ENCODE data around the gene IL6ST. TPM values are rescaled to one million over a fixed set of nuclear protein-coding genes. Genes with fewer than 3 reads are reported as not detected.

IL6ST gene
- polyA plus RNA-seq, 1 experiment: 167 TPM

DNA sequence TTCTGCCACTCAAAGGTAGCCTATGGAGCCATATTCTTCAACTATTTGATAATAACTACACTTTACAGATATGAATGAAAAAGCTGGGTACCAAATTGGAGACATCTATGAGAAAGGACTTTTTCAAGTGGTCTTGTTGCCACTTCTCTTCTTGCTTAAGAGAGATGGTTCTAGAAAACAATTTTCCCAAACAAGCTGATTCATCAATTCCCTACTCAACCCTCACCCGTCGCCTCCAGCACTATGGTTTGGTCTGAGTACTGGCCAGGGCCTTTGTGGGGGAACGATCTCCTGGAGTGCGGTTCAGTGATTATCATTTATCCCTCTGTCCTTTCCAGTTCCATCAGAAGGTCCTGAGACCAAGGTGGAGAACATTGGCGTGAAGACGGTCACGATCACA, 86.8 kb downstream of the IL6ST start:
- H3K27me3 ChIP-seq (ENCODE audit: control insufficient read depth, insufficient read depth, low read length): peaks cover 5% of the 10 kb centered on the region; the same call in 1 of the 2 replicates
- no peak for TF ChIP-seq CTCF (IDR thresholded peaks at IDR 0.05; ENCODE audit: insufficient read depth, low read depth, low read length)
- POLR2A ChIA-PET: no interaction called here
- no peak for DNase-seq (ENCODE audit: low read depth)
- CTCF ChIA-PET: interaction anchor here (1.3 kb wide), 1 partner anchor 11 kb away, joined by 4 read pairs; no protein-coding TSS in a partner anchor
- H3K4me3 ChIP-seq (ENCODE audit: low read depth, low read length): no peak overlapping the region
- H3K36me3 ChIP-seq (ENCODE audit: control insufficient read depth, insufficient read depth, low read length): no peaks in the 10 kb centered on the region

- Histone ChIP-seq H3K27me3 (ENCODE audit: control insufficient read depth, insufficient read depth, low read length) (peaks cover 3% of the 10 kb centered on the region; the same call in 1 of the 2 replicates), H3K4me3 (ENCODE audit: low read depth, low read length) (no peak overlapping the region), H3K36me3 (ENCODE audit: control insufficient read depth, insufficient read depth, low read length) (no peaks in the 10 kb centered on the region)
- CTCF ChIA-PET: no interaction called here
- DNase-seq (ENCODE audit: low read depth): no peak
- POLR2A ChIA-PET: no interaction called here
- TF ChIP-seq CTCF (IDR thresholded peaks at IDR 0.05; ENCODE audit: insufficient read depth, low read depth, low read length): no peak
Observed at GRCh38 chr5:55905251-55905650, 89.5 kb downstream of the IL6ST start.

DNA sequence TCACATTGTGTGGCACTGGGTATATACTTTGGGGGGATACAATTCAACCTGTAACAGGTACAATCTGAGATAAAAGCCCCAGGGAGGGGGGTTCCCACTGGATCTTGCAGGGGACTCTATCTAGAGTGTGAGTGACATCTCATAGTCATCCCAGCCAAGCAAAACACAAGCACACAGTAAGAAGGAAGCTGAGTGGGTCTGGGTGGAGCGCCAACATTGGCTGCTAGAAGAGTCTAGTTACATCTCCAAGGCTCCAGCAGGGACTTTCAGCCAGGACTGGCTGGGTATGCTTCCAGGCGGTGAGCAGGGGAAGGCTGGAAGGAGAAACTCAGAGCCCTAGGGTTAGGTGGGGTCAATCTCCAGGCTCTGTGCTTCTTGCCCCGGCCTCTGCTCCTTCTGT, 90.6 kb downstream of the IL6ST start:
- DNase-seq (ENCODE audit: low read depth): no peak
- Histone ChIP-seq H3K36me3 (ENCODE audit: control insufficient read depth, insufficient read depth, low read length) (no peaks in the 10 kb centered on the region), H3K4me3 (ENCODE audit: low read depth, low read length) (no peak overlapping the region), H3K27me3 (ENCODE audit: control insufficient read depth, insufficient read depth, low read length) (peaks cover 3% of the 10 kb centered on the region; the same call in 1 of the 2 replicates)
- ChIA-PET POLR2A (no interaction called here), CTCF (interaction anchor here (1.2 to 1.3 kb wide), 2 partner anchors 19 to 32 kb away, joined by 3 read pairs; no protein-coding TSS in a partner anchor)
- no peak for TF ChIP-seq CTCF (IDR thresholded peaks at IDR 0.05; ENCODE audit: insufficient read depth, low read depth, low read length)

DNA sequence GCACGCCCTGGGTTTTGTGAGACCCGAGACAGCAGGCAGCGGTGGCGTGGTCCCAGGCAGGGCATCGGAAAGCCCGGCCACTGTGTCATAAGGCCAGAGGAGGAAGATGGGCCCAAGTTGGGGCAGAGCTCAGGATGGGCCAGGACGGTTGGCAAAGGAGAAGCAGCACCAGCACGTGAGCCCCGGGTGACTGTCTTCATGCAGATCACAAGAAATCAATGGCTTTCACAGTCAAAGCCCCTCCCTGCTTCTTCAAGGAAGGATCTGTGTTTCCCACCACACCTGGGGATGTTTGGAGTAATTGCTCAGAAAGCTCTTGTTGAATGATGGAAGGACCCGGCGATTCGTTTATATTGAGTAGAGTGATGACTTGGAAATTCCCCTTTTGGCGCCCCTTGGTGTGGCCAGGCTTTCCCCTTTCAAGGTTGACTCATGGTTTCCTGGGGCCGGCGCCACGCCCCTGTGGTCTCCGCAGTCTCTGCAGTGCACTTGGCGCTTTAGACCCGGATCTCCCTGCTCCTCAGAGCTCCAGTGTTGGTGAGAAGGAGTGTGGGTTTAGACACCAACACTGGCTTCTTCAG, 91.6 kb downstream of the IL6ST start:
- no peak overlapping the region for H3K4me3 ChIP-seq (ENCODE audit: low read depth, low read length)
- CTCF ChIA-PET: interaction anchor here (1.2 to 1.3 kb wide), 2 partner anchors 20 to 33 kb away, joined by 3 read pairs; no protein-coding TSS in a partner anchor
- H3K36me3 ChIP-seq (ENCODE audit: control insufficient read depth, insufficient read depth, low read length): no peaks in the 10 kb centered on the region
- no peak for DNase-seq (ENCODE audit: low read depth)
- peaks cover 3% of the 10 kb centered on the region; the same call in 1 of the 2 replicates for H3K27me3 ChIP-seq (ENCODE audit: control insufficient read depth, insufficient read depth, low read length)
- no peak for TF ChIP-seq CTCF (IDR thresholded peaks at IDR 0.05; ENCODE audit: insufficient read depth, low read depth, low read length)
- POLR2A ChIA-PET: no interaction called here

DNA sequence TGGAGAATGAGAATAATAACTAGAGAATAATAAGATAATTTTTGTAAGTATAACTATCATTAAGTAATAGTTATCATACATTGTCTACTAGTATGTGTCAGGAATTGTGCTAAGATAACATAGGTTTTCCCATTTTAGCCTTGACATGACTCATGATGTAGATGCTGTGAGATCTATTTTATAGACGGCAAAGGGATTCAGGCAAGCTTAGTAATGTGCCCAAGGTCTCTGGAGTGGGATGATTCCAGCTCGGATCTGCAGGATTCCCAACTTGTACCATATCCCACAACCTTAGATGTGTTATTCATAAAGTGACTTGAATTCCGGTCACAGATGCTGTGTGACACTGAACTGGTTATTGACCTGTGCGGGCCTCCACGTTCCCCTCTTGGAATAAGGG, 92.1 kb downstream of the IL6ST start:
- ChIA-PET CTCF (no interaction called here), POLR2A (no interaction called here)
- Histone ChIP-seq H3K4me3 (ENCODE audit: low read depth, low read length) (no peak overlapping the region), H3K36me3 (ENCODE audit: control insufficient read depth, insufficient read depth, low read length) (no peaks in the 10 kb centered on the region), H3K27me3 (ENCODE audit: control insufficient read depth, insufficient read depth, low read length) (peaks cover 3% of the 10 kb centered on the region; the same call in 1 of the 2 replicates)
- DNase-seq (ENCODE audit: low read depth): no peak
- TF ChIP-seq CTCF (IDR thresholded peaks at IDR 0.05; ENCODE audit: insufficient read depth, low read depth, low read length): no peak

All from BJ (cell line).